H1 (cell line): Measurements from ENCODE around the gene USP12.

ENCODE experiments used
- CBX5 ChIP-seq: fragments of 300-800, 300-1000 bp; sonication (generic); IDR thresholded peaks from 2 replicates; pipeline ENCODE4 v1.7.1; 2016; ENCODE audit warnings: antibody characterized with exemption, low read length, low read depth
- CTCF ChIP-seq, 3 experiments: IDR thresholded peaks; 1 replicate in 2 of 3; 2 replicates in 1 of 3; pipeline versions ENCODE4 v1.5.1 to v1.6.1; 2011; ENCODE audit warnings: low read length in 3 of 3, mild to moderate bottlenecking in 3 of 3, inconsistent platforms in 2 of 3, low read depth in 1 of 3, moderate library complexity in 1 of 3; ENCODE audit not compliant: insufficient read depth in 1 of 3; ENCODE audit errors: control extremely low read depth in 1 of 3
- E2F6 ChIP-seq: IDR thresholded peaks from 2 replicates; pipeline ENCODE4 v1.6.1; 2012; ENCODE audit warnings: inconsistent platforms
- EP300 ChIP-seq, 2 experiments: IDR thresholded peaks; 1 replicate in 1 of 2; 2 replicates in 1 of 2; pipeline ENCODE4 v1.6.1; 2011 to 2012; ENCODE audit warnings: low read depth in 2 of 2, low read length in 2 of 2, mild to moderate bottlenecking in 2 of 2, borderline replicate concordance in 1 of 2, inconsistent platforms in 1 of 2, moderate library complexity in 1 of 2
- EZH2 ChIP-seq: fragments of 200-600 bp; sonication (generic); IDR thresholded peaks from 2 replicates; pipeline ENCODE4 v1.7.1; 2012; ENCODE audit warnings: low read depth, mild to moderate bottlenecking, moderate library complexity, low read length, inconsistent platforms; ENCODE audit not compliant: severe bottlenecking
- HDAC6 ChIP-seq: IDR thresholded peaks from one replicate; pipeline ENCODE4 v1.7.1; 2012; ENCODE audit warnings: low read depth, mild to moderate bottlenecking, inconsistent platforms, low read length, moderate library complexity
- MAX ChIP-seq: IDR thresholded peaks from 2 replicates; pipeline ENCODE4 v1.6.1; 2012; ENCODE audit warnings: inconsistent platforms
- POLR2A ChIP-seq, 2 experiments: IDR thresholded peaks; 1 replicate in 1 of 2; 2 replicates in 1 of 2; pipeline ENCODE4 v1.6.1; 2011; ENCODE audit warnings: low read depth in 2 of 2, low read length in 2 of 2, mild to moderate bottlenecking in 2 of 2; ENCODE audit errors: control extremely low read depth in 1 of 2
- RFX5 ChIP-seq: IDR thresholded peaks from 2 replicates; pipeline ENCODE4 v1.6.1; 2011; ENCODE audit warnings: low read depth, low read length, improper control_type of control experiment, borderline replicate concordance
- SIN3A ChIP-seq, 2 experiments: IDR thresholded peaks in 1 of 2; conservative IDR thresholded peaks in 1 of 2; 2 replicates each; pipeline ENCODE4 v1.6.1; 2011 to 2012; ENCODE audit warnings: low read length in 2 of 2, improper control_type of control experiment in 1 of 2, low read depth in 1 of 2, mild to moderate bottlenecking in 1 of 2
- TAF1 ChIP-seq: IDR thresholded peaks from 2 replicates; pipeline ENCODE4 v1.6.1; 2011; ENCODE audit warnings: mild to moderate bottlenecking, low read depth, low read length
- YY1 ChIP-seq: IDR thresholded peaks from 2 replicates; pipeline ENCODE4 v1.6.1; 2011; ENCODE audit warnings: low read depth, mild to moderate bottlenecking, low read length

GRCh38 chr13:27208514-27208913 is 36.9 kb upstream of the USP12 start:
- TF ChIP-seq EP300 (IDR thresholded peaks at IDR 0.05; ENCODE audit: borderline replicate concordance in 1 of 2, low read depth in 2 of 2, low read length in 2 of 2) (no peak), RFX5 (no peak), CTCF (IDR thresholded peaks at IDR 0.05; ENCODE audit: control extremely low read depth in 1 of 3, insufficient read depth in 1 of 3, low read depth in 1 of 3, low read length in 3 of 3) (no peak), MAX (no peak), SIN3A (conservative IDR thresholded peaks at IDR 0.05 in 1 of 2, IDR thresholded peaks at IDR 0.05 in 1 of 2; ENCODE audit: low read depth in 1 of 2, low read length in 2 of 2) (no peak), CBX5 (no peak), TAF1 (no peak), EZH2 (no peak), YY1 (no peak), HDAC6 (no peak), E2F6 (no peak), POLR2A (IDR thresholded peaks at IDR 0.05; ENCODE audit: control extremely low read depth in 1 of 2, low read depth in 2 of 2, low read length in 2 of 2) (no peak)
